SK-MEL-5 (cell line): ENCODE data around the gene PTPN2. TPM values are rescaled to one million over a fixed set of nuclear protein-coding genes. Genes with fewer than 3 reads are reported as not detected.
"Not testable (repeated sequence)": the region's sequence is repeated elsewhere in the genome, so short reads cannot be mapped to it uniquely, and the experiment has no call there.

Experiments used
- DNase-seq: peaks from one replicate; pipeline ENCODE4 v3.0.0-alpha.2; 2016; ENCODE audit warnings: low read depth, low spot score
- in situ Hi-C: cut with HindIII; loops from 2 replicates; pipeline ENCODE4 v1.10.0; 2016; ENCODE audit warnings: low sequenced_read_pairs, high pct_unique_total_duplicates, low pct_unique_long_range_greater_than_20kb
- total RNA-seq: library from RNA; depleted of rRNA; stranded (reverse); fragments of >200 nt; shearing (Covaris generic); gene quantifications from 2 replicates; pipeline ENCODE4 v1.2.3, GENCODE V29; 2014

Gene PTPN2
- total RNA-seq, 1 experiment from 2014 or later, result 39.6 TPM

- DNase-seq, result no peak
- in situ Hi-C loops, result no loop called here
Observed at GRCh38 chr18:12811191-12811950, 72.7 kb downstream of the PTPN2 start.

GRCh38 chr18:12803069-12803936 lies 80.7 kb downstream of the PTPN2 start:
- DNase-seq, result no peak

GRCh38 chr18:12802538-12802937 lies 81.5 kb downstream of the PTPN2 start:
- in situ Hi-C loops, result no loop called here

More at GRCh38 chr18:12803069-12803936, 80.7 kb downstream of the PTPN2 start:
- in situ Hi-C loops, result no loop called here

GRCh38 chr18:12796448-12796847 lies 87.6 kb downstream of the PTPN2 start:
- in situ Hi-C loops, result no loop called here
- DNase-seq, result no peak

More at GRCh38 chr18:12802538-12802937, 81.5 kb downstream of the PTPN2 start:
- no peak for DNase-seq

- no peak for DNase-seq
- in situ Hi-C loops, result no loop called here
Observed at GRCh38 chr18:12791610-12792009, 92.4 kb downstream of the PTPN2 start.

GRCh38 chr18:12786669-12787068 lies 97.4 kb downstream of the PTPN2 start:
- in situ Hi-C loops, result no loop called here
- no peak for DNase-seq

- in situ Hi-C loops, result no loop called here
- DNase-seq, result no peak
Observed at GRCh38 chr18:12783524-12783923, 100.5 kb downstream of the PTPN2 start.

GRCh38 chr18:12782521-12782920 lies 101.5 kb downstream of the PTPN2 start:
- in situ Hi-C loops, result no loop called here
- DNase-seq, result no peak

- in situ Hi-C loops, result no loop called here
- DNase-seq, result no peak
Observed at GRCh38 chr18:12779456-12779855, 104.6 kb downstream of the PTPN2 start.

GRCh38 chr18:12779043-12779442 lies 105.0 kb downstream of the PTPN2 start:
- in situ Hi-C loops, result no loop called here
- DNase-seq, result no peak

- in situ Hi-C loops, result no loop called here
Observed at GRCh38 chr18:12777500-12777944, 106.5 kb downstream of the PTPN2 start.

GRCh38 chr18:12776821-12777471 lies 107.1 kb downstream of the PTPN2 start:
- in situ Hi-C loops, result no loop called here
- no peak for DNase-seq

More at GRCh38 chr18:12777500-12777944, 106.5 kb downstream of the PTPN2 start:
- no peak for DNase-seq

- in situ Hi-C loops, DNase-seq: not testable (repeated sequence)
Observed at GRCh38 chr18:12776415-12776814, 107.6 kb downstream of the PTPN2 start.

- DNase-seq, result no peak
- in situ Hi-C loops, result no loop called here
Observed at GRCh38 chr18:12774982-12775381, 109.1 kb downstream of the PTPN2 start.

- in situ Hi-C loops, result no loop called here
Observed at GRCh38 chr18:12773369-12773768, 110.7 kb downstream of the PTPN2 start.

GRCh38 chr18:12772111-12772510 lies 111.9 kb downstream of the PTPN2 start:
- DNase-seq, result no peak
- in situ Hi-C loops, result no loop called here

More at GRCh38 chr18:12773369-12773768, 110.7 kb downstream of the PTPN2 start:
- no peak for DNase-seq

GRCh38 chr18:12770469-12771219 lies 113.4 kb downstream of the PTPN2 start:
- in situ Hi-C loops, result no loop called here

More at GRCh38 chr18:12770469-12771219, 113.4 kb downstream of the PTPN2 start:
- DNase-seq, result no peak
